ENCODE measurements around the gene FIZ1.

- no peak for TF ChIP-seq EZH2 (IDR thresholded peaks at IDR 0.05)
- no peak for TF ChIP-seq POLR2AphosphoS5 (IDR thresholded peaks at IDR 0.05; ENCODE audit: borderline replicate concordance, low read depth, low read length)
- no peak for TF ChIP-seq FOXP2 (optimal IDR thresholded peaks at IDR 0.05; ENCODE audit: control extremely low read depth, extremely low read length, insufficient read depth)
These were observed 1.3 kb downstream of the FIZ1 start for GRCh38 chr19:55598034-55598433.

Data from SK-N-MC (cell line).